Epithelial cell of proximal tubule (primary cell): ENCODE data around the gene WDR45B. TPM values are rescaled to one million over a fixed set of nuclear protein-coding genes. Genes with fewer than 3 reads are reported as not detected.
A peak's percentile ranks its signal among the peaks of the same experiment; 100 is the strongest.

ENCODE experiments used
- DNase-seq: peaks from one replicate; pipeline ENCODE4 v3.0.0-alpha.2; 2011; ENCODE audit warnings: low read depth
- H3K4me3 ChIP-seq: 2 replicates; pipeline ENCODE4 v1.5.1; 2011; ENCODE audit warnings: low read depth, mild to moderate bottlenecking, low read length
- total RNA-seq: library from RNA; depleted of rRNA; stranded (reverse); fragments of >200 nt; gene quantifications from 2 replicates; pipeline ENCODE4 v1.2.3, GENCODE V29; 2015
- TF ChIP-seq, protein P1 (sequence below): conservative IDR thresholded peaks from 2 replicates; pipeline ENCODE4 v1.5.1; 2012; ENCODE audit warnings: low read depth, mild to moderate bottlenecking, low read length

WDR45B gene
- total RNA-seq, 1 donor from 2014 or later: 81.3 TPM

DNA sequence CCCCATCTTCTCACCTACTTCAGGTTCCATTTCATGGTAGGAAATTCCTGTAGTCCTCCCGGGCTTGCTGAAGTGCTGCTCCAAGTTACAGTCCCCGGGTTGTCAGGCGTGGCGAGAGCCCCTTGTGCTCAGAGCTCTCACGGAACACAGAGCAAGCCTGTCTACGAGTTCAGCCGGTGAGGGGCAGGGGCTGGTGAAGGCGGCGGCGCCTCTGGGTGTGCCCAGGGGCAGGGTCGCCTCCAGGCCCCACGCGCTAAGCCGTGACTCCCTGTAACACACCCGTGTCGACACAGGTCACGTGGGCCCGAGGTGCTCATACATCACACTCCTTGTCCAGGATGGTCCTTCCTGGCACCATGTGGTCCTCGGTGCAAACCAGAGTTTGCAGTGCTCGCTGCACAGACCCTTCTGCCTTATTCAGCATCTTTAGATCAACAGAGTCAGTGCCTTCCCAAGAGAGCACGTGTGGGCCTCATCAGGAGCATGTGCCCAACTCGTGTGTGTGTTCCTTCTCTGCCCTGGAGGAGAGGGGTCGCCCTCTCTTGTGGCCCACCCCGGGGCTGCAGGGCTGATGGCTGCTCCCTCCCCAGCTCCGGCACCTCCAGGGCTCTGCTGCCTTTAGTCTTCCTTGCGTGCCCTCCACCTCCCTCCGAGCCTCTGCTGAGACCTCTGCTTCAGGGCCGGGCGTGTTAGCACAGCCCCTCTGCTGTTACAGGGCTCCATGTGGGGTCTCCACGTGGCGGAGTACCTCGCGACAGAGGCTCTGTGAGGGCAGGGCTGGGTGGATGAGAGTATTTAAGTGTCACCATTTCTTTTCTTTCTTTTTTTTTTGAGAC lies 51.2 kb downstream of the WDR45B start:
- no peak overlapping the region for H3K4me3 ChIP-seq
- TF ChIP-seq, protein P1, sequence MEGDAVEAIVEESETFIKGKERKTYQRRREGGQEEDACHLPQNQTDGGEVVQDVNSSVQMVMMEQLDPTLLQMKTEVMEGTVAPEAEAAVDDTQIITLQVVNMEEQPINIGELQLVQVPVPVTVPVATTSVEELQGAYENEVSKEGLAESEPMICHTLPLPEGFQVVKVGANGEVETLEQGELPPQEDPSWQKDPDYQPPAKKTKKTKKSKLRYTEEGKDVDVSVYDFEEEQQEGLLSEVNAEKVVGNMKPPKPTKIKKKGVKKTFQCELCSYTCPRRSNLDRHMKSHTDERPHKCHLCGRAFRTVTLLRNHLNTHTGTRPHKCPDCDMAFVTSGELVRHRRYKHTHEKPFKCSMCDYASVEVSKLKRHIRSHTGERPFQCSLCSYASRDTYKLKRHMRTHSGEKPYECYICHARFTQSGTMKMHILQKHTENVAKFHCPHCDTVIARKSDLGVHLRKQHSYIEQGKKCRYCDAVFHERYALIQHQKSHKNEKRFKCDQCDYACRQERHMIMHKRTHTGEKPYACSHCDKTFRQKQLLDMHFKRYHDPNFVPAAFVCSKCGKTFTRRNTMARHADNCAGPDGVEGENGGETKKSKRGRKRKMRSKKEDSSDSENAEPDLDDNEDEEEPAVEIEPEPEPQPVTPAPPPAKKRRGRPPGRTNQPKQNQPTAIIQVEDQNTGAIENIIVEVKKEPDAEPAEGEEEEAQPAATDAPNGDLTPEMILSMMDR: no peak
- DNase-seq: no peak

DNA sequence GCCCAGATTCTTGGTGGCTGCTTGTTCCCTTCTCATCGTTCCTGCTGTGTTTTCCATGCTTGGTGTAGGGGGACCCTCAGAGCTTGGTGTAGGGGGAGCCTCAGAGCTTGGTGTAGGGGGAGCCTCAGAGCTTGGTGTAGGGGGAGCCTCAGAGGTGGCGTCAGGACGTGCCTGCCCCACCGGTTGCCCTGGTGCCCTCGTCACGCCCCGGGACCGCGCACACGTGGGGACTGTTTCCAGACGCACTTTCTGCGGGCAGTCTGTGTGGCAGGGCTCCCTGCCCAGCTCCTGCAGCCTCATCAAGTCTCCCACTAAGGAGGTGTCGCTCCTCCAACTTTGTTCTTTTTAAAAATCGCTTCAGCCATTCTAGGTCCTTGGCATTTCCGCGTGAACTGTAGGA lies 51.9 kb downstream of the WDR45B start:
- TF ChIP-seq, protein P1: no peak
- no peak overlapping the region for H3K4me3 ChIP-seq
- DNase-seq: no peak

DNA sequence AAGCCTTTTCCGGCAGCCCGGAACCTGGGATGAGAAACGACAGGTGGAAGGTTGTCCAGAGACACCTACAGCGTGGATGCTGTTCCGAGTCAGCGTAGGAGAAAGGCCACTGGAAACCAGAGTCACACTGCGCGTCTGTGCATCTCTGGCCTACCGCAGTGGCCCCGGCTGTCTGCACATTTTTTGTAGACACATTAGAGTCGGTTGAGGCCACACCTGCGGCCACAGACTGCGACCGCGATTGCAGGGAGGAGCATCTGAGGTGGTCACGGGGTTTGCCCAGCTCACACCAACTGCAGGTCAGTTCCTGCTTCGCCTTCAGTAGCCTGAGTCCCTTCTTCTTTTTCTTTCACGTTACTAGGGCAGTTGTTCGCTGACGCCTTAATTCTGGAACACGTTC lies 52.4 kb downstream of the WDR45B start:
- H3K4me3 ChIP-seq: no peak overlapping the region
- no peak for DNase-seq
- TF ChIP-seq, protein P1: no peak

DNA sequence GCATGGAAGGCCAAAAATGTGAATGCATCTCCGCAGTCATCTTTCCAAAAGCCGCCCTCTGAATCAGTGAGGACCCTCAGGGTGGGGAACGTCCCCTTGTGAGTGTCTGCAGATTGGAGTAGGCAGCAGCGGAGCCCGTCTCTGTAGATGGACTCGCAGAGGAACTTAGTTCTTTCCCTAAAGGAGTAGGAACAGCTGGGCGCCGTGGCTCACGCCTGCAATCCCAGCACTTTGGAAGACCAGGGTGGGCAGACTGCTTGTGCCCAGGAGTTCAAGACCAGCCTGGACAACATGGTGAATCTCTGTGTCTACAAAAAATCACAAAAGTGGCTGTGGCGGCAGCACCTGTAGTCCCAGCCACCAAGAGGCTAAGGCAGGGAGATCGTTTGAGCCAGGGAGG lies 53.7 kb downstream of the WDR45B start:
- DNase-seq: no peak

DNA sequence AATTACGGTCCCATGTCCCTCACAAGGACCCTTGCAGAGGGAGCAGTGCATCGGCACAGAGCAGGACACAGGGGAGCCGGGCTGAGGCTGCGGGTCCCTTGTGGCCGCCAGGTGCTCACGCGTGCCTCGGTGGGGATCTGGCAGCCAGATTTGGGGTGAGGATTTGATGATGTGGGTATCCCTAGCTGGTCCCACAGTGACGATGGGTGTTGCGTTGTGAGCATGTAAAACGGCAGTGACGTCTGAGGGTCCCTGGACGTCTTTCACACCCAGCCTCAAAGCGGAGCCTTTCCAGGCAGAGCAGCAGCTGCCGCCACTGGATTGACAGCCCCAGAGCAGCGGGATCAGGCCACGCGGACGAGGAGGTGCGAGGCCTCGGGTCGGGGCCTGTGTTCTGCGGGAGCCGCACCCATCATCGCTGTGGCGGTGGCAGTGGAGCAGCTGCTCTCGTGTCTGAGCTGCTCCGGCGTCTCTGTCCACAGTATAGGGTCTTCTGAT lies 54.6 kb downstream of the WDR45B start:
- no peak for DNase-seq
- peak overlapping the region; percentile 84 for H3K4me3 ChIP-seq
- TF ChIP-seq, protein P1: no peak

More for the DNA sequence above, 53.7 kb downstream of the WDR45B start:
- TF ChIP-seq, protein P1: no peak
- H3K4me3 ChIP-seq: no peak overlapping the region

DNA sequence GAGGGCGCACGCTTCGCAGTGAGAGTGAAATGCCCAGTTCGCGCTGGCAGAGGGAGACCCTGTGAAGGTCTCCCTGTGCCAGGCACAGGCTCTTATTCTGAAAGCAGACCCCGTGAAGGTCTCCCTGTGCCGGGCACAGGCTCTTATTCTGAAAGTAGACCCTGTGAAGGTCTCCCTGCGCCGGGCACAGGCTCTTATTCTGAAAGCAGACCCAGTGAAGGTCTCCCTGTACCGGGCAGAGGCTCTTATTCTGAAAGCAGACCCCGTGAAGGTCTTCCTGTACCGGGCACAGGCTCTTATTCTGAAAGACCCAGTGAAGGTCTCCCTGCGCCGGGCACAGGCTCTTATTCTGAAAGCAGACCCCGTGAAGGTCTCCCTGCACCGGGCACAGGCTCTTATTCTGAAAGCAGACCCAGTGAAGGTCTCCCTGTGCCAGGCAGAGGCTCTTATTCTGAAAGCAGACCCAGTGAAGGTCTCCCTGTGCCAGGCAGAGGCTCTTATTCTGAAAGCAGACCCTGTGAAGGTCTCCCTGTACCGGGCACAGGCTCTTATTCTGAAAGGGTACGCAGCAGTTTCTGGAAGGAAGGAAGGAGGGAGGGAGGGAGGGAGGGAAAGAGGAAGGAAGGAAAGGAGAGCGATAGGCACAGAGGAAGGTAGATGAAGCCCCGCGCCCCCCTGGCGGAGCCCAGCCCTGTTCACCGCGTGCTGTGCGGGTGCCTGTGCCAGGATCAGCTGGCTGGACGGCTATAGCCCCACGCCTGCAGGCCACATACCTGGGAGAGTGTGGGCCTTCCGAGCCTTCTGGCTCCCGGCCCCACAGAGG lies 55.3 kb downstream of the WDR45B start:
- H3K4me3 ChIP-seq: peak overlapping the region; percentile 84
- peak; percentile 26 for DNase-seq
- TF ChIP-seq, protein P1: no peak
